DOHH2 (cell line): ENCODE data around the gene BIVM.

Experiments
- H3F3A ChIP-seq: fragments of 200-600 bp; sonication (generic), shearing (Covaris generic); 2 replicates; pipeline ENCODE4 v1.6.0; 2016; ENCODE audit warnings: antibody characterized with exemption, mild to moderate bottlenecking; ENCODE audit not compliant: control insufficient read depth, insufficient read depth
- H3K27ac ChIP-seq: fragments of 200-600 bp; sonication (generic); 2 replicates; pipeline ENCODE4 v1.5.1; 2014; ENCODE audit warnings: low read depth, mild to moderate bottlenecking, low read length, moderate library complexity
- H3K27me3 ChIP-seq: fragments of 200-600 bp; sonication (generic); 2 replicates; pipeline ENCODE4 v1.6.1; 2014; ENCODE audit warnings: mild to moderate bottlenecking, low read length, mixed read lengths; ENCODE audit not compliant: control insufficient read depth
- H3K36me3 ChIP-seq: fragments of 200-600 bp; sonication (generic); 2 replicates; pipeline ENCODE4 v1.6.1; 2014; ENCODE audit warnings: mild to moderate bottlenecking, low read length, moderate library complexity, mixed read lengths; ENCODE audit not compliant: control insufficient read depth
- H3K4me1 ChIP-seq: fragments of 200-600 bp; sonication (generic); 2 replicates; pipeline ENCODE4 v1.6.1; 2014; ENCODE audit warnings: mild to moderate bottlenecking, low read length, mixed read lengths; ENCODE audit not compliant: control insufficient read depth
- H3K4me2 ChIP-seq: fragments of 200-600 bp; sonication (generic); 2 replicates; pipeline ENCODE4 v1.6.0; 2014; ENCODE audit warnings: mild to moderate bottlenecking, low read length, moderate library complexity
- H3K4me3 ChIP-seq: fragments of 200-600 bp; sonication (generic); 2 replicates; pipeline ENCODE4 v1.5.1; 2014; ENCODE audit warnings: mild to moderate bottlenecking, low read length, mixed read lengths
- H3K79me2 ChIP-seq: fragments of 200-600 bp; sonication (generic); 2 replicates; pipeline ENCODE4 v1.6.1; 2014; ENCODE audit warnings: mild to moderate bottlenecking, low read length, mixed read lengths; ENCODE audit not compliant: control insufficient read depth
- H3K9me2 ChIP-seq: fragments of 200-600 bp; sonication (generic); replicated peaks from 2 replicates; pipeline ENCODE4 v1.6.1; 2014; ENCODE audit warnings: mild to moderate bottlenecking, low read length, mixed read lengths; ENCODE audit not compliant: control insufficient read depth
- H3K9me3 ChIP-seq: fragments of 200-600 bp; sonication (generic); 2 replicates; pipeline ENCODE4 v1.6.1; 2014; ENCODE audit warnings: antibody characterized with exemption, low read length, mixed read lengths; ENCODE audit not compliant: control insufficient read depth, insufficient read depth
- H4K20me1 ChIP-seq: fragments of 200-600 bp; sonication (generic); 2 replicates; pipeline ENCODE4 v1.6.0; 2014; ENCODE audit warnings: low read depth, mild to moderate bottlenecking, antibody characterized with exemption, low read length, moderate library complexity; ENCODE audit not compliant: control insufficient read depth, insufficient read depth
- EZH2phosphoT487 ChIP-seq: fragments of 200-600 bp; sonication (generic); IDR thresholded peaks from 2 replicates; pipeline ENCODE4 v1.6.1; 2017; ENCODE audit warnings: borderline replicate concordance, mild to moderate bottlenecking, antibody characterized with exemption, low read length, moderate library complexity, mixed read lengths
- TF ChIP-seq, protein P1 (sequence below): fragments of 200-600 bp; sonication (generic); IDR thresholded peaks from one replicate; pipeline ENCODE4 v1.5.1; 2014; ENCODE audit warnings: antibody characterized with exemption, mild to moderate bottlenecking, low read depth, low read length; ENCODE audit not compliant: poor library complexity, severe bottlenecking

Gene BIVM

DNA sequence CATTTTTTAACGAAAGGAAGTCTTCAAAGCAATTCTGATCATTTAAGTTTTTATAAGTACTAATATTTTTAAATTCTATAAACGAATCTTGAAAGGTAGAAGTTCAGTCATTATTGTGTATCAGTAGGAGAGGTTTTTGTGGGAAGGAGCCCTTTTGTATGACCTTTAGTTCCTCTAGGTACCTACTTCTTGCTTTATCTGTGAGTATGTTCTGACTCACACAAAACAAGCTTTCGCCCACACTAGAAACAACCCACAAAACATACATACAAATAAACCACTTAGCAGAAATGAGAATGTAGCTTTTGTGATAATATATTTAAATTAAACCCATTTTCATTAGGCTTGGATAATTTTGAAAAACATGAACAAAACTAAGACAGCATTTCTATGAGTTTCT lies 74.7 kb downstream of the BIVM start:
- no peak overlapping the region for H3K27ac ChIP-seq
- H4K20me1 ChIP-seq, result no peaks in the 10 kb centered on the region
- H3K27me3 ChIP-seq, result no peaks in the 10 kb centered on the region
- peaks cover 6% of the 10 kb centered on the region for H3K4me1 ChIP-seq
- peaks cover 10% of the 10 kb centered on the region; the same call in 1 of the 2 replicates for H3F3A ChIP-seq
- no peak overlapping the region for H3K4me3 ChIP-seq
- TF ChIP-seq, protein P1, sequence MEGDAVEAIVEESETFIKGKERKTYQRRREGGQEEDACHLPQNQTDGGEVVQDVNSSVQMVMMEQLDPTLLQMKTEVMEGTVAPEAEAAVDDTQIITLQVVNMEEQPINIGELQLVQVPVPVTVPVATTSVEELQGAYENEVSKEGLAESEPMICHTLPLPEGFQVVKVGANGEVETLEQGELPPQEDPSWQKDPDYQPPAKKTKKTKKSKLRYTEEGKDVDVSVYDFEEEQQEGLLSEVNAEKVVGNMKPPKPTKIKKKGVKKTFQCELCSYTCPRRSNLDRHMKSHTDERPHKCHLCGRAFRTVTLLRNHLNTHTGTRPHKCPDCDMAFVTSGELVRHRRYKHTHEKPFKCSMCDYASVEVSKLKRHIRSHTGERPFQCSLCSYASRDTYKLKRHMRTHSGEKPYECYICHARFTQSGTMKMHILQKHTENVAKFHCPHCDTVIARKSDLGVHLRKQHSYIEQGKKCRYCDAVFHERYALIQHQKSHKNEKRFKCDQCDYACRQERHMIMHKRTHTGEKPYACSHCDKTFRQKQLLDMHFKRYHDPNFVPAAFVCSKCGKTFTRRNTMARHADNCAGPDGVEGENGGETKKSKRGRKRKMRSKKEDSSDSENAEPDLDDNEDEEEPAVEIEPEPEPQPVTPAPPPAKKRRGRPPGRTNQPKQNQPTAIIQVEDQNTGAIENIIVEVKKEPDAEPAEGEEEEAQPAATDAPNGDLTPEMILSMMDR, result no peak
- TF ChIP-seq EZH2phosphoT487, result no peak
- peaks cover 6% of the 10 kb centered on the region for H3K79me2 ChIP-seq
- no peaks in the 10 kb centered on the region for H3K9me2 ChIP-seq
- H3K9me3 ChIP-seq, result no peaks in the 10 kb centered on the region
- H3K36me3 ChIP-seq, result peaks cover 67% of the 10 kb centered on the region
- no peak overlapping the region for H3K4me2 ChIP-seq

DNA sequence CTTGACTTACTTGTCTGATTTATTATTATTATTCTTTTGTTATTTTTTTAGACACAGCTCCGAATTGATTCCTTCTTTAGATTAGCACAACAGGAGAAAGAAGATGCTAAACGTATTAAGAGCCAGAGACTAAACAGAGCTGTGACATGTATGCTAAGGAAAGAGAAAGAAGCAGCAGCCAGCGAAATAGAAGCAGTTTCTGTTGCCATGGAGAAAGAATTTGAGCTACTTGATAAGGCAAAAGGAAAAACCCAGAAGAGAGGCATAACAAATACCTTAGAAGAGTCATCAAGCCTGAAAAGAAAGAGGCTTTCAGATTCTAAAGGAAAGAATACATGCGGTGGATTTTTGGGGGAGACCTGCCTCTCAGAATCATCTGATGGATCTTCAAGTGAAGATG lies 76.3 kb downstream of the BIVM start:
- Histone ChIP-seq H3K9me3 (no peaks in the 10 kb centered on the region), H3K4me1 (peaks cover 6% of the 10 kb centered on the region), H4K20me1 (no peaks in the 10 kb centered on the region), H3K27ac (no peak overlapping the region), H3K9me2 (no peaks in the 10 kb centered on the region), H3K4me3 (no peak overlapping the region), H3K4me2 (no peak overlapping the region), H3K27me3 (no peaks in the 10 kb centered on the region), H3K79me2 (peaks cover 6% of the 10 kb centered on the region), H3K36me3 (peaks cover 54% of the 10 kb centered on the region), H3F3A (no peaks in the 10 kb centered on the region)
- TF ChIP-seq EZH2phosphoT487, result no peak
- TF ChIP-seq, protein P1, result no peak

DNA sequence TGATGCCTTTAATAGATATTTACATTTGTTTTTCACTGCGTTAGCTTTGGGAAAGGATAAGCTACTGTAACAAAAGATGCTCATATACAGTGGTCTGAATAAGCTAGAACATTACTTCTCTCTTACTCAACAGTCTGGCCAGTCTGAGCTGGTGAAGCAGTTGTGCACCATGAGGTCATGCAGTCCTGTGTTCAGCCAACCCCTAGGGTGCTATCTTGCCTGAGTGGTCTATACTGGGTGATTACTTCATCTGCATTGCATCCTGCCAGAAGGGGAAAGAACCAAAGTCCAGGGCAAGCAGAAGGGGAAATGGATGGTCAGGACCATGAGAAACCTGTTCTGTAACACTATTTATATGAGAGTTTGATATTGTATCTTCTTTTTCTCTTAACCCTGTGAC lies 78.4 kb downstream of the BIVM start:
- Histone ChIP-seq H4K20me1 (no peaks in the 10 kb centered on the region), H3K27ac (no peak overlapping the region), H3K79me2 (no peaks in the 10 kb centered on the region), H3K36me3 (peaks cover 38% of the 10 kb centered on the region), H3K9me3 (no peaks in the 10 kb centered on the region), H3K27me3 (no peaks in the 10 kb centered on the region), H3K9me2 (no peaks in the 10 kb centered on the region), H3K4me1 (no peaks in the 10 kb centered on the region), H3K4me3 (no peak overlapping the region), H3F3A (no peaks in the 10 kb centered on the region), H3K4me2 (no peak overlapping the region)
- TF ChIP-seq EZH2phosphoT487, result no peak
- TF ChIP-seq, protein P1, result no peak

DNA sequence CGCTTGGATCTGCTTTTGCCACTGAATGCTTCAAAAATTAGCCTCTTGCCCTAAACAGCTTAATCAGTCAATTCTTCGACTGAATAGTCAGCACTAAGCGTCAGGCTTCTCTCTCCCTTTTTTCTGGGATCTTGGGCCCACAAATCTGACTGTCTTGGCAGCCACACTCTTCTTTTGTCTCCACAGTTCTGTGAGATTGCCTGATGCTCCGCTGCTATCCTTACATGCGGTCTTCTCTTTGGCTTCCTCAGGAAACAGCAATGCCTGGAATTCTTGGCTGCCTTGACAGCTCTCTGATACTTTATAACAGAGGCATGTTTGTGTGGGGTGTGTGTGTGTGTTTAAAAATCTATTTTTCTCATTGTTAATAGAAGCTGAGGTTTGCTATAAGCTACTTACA lies 79.6 kb downstream of the BIVM start:
- Histone ChIP-seq H4K20me1 (no peaks in the 10 kb centered on the region), H3F3A (no peaks in the 10 kb centered on the region), H3K27ac (no peak overlapping the region), H3K79me2 (no peaks in the 10 kb centered on the region), H3K9me2 (no peaks in the 10 kb centered on the region), H3K36me3 (peaks cover 27% of the 10 kb centered on the region), H3K4me3 (no peak overlapping the region), H3K9me3 (no peaks in the 10 kb centered on the region), H3K4me1 (no peaks in the 10 kb centered on the region), H3K27me3 (no peaks in the 10 kb centered on the region), H3K4me2 (no peak overlapping the region)
- no peak for TF ChIP-seq EZH2phosphoT487
- TF ChIP-seq, protein P1, result no peak
